Uterus (tissue), 2 donors: ENCODE data around the gene SSBP4.

Source experiments
- CTCF ChIP-seq, 4 experiments: fragments of 200-600 bp in 2 of 4; fragments of 450-650 bp in 2 of 4; sonication (generic) in 2 of 4; IDR thresholded peaks; one replicate each; pipeline ENCODE4 v1.5.1; 2016 to 2019; ENCODE audit warnings: antibody characterized with exemption in 4 of 4, mild to moderate bottlenecking in 2 of 4, moderate library complexity in 1 of 4
- POLR2A ChIP-seq, 2 donors: fragments of 450-650 bp; IDR thresholded peaks; one replicate each; pipeline ENCODE4 v1.6.1; 2016; ENCODE audit warnings: antibody characterized with exemption in 2 of 2, mild to moderate bottlenecking in 1 of 2, moderate library complexity in 1 of 2

- TF ChIP-seq CTCF (IDR thresholded peaks at IDR 0.05) (no peak), POLR2A (IDR thresholded peaks at IDR 0.05) (no peak)
Observed at GRCh38 chr19:18384775-18385174, 34.4 kb upstream of the SSBP4 start.
